ENCODE results near the gene ATXN1.

The ATXN1 gene

GRCh38 chr6:16761471-16762267 is 409 bp upstream of the ATXN1 start:
- peak; percentile 47 for DNase-seq

- peak; percentile 64 for DNase-seq
Measured at GRCh38 chr6:16759646-16760515, 1.4 kb downstream of the ATXN1 start.

GRCh38 chr6:16759181-16759645 is 2.0 kb downstream of the ATXN1 start:
- no peak for DNase-seq

GRCh38 chr6:16758163-16758975 is 2.9 kb downstream of the ATXN1 start:
- DNase-seq: no peak

GRCh38 chr6:16757332-16757731 is 3.9 kb downstream of the ATXN1 start:
- DNase-seq: no peak

GRCh38 chr6:16756660-16757255 is 4.5 kb downstream of the ATXN1 start:
- no peak for DNase-seq

- no peak for DNase-seq
Measured at GRCh38 chr6:16755544-16755943, 5.7 kb downstream of the ATXN1 start.

GRCh38 chr6:16754876-16755275 is 6.4 kb downstream of the ATXN1 start:
- no peak for DNase-seq

- no peak for DNase-seq
Measured at GRCh38 chr6:16754274-16754673, 7.0 kb downstream of the ATXN1 start.

GRCh38 chr6:16753341-16753740 is 7.9 kb downstream of the ATXN1 start:
- no peak for DNase-seq

- no peak for DNase-seq
Measured at GRCh38 chr6:16752206-16752866, 8.9 kb downstream of the ATXN1 start.

GRCh38 chr6:16751251-16751946 is 9.9 kb downstream of the ATXN1 start:
- no peak for DNase-seq

- no peak for DNase-seq
Measured at GRCh38 chr6:16750566-16750965, 10.7 kb downstream of the ATXN1 start.

- DNase-seq: no peak
Measured at GRCh38 chr6:16749516-16750485, 11.5 kb downstream of the ATXN1 start.

GRCh38 chr6:16748025-16748319 is 13.3 kb downstream of the ATXN1 start:
- DNase-seq: no peak

GRCh38 chr6:16747232-16748024 is 13.8 kb downstream of the ATXN1 start:
- DNase-seq: no peak

GRCh38 chr6:16746812-16747211 is 14.4 kb downstream of the ATXN1 start:
- no peak for DNase-seq

- no peak for DNase-seq
Measured at GRCh38 chr6:16746401-16746800, 14.9 kb downstream of the ATXN1 start.

- DNase-seq: no peak
Measured at GRCh38 chr6:16743664-16744210, 17.5 kb downstream of the ATXN1 start.

All from GOT3 (cell line).